ENCODE measurements around the gene SOCS3.

Gene SOCS3

GRCh38 chr17:78368854-78369495 lies 9.1 kb upstream of the SOCS3 start:
- in situ Hi-C loops (cut with HindIII; ENCODE audit: low sequenced_read_pairs) = no loop called here

- in situ Hi-C loops (cut with HindIII; ENCODE audit: low sequenced_read_pairs) = no loop called here
Observed at GRCh38 chr17:78368348-78368747, 8.5 kb upstream of the SOCS3 start.

GRCh38 chr17:78367193-78367592 lies 7.3 kb upstream of the SOCS3 start:
- in situ Hi-C loops (cut with HindIII; ENCODE audit: low sequenced_read_pairs) = no loop called here

GRCh38 chr17:78366109-78366848 lies 6.4 kb upstream of the SOCS3 start:
- in situ Hi-C loops (cut with HindIII; ENCODE audit: low sequenced_read_pairs) = no loop called here

GRCh38 chr17:78365561-78366108 lies 5.8 kb upstream of the SOCS3 start:
- in situ Hi-C loops (cut with HindIII; ENCODE audit: low sequenced_read_pairs) = no loop called here

- in situ Hi-C loops (cut with HindIII; ENCODE audit: low sequenced_read_pairs) = loop anchor here (5.0 kb wide), 1 partner anchor 53 kb away; no protein-coding TSS in a partner anchor
Observed at GRCh38 chr17:78364436-78365281, 4.8 kb upstream of the SOCS3 start.

GRCh38 chr17:78362671-78363070 lies 2.8 kb upstream of the SOCS3 start:
- in situ Hi-C loops (cut with HindIII; ENCODE audit: low sequenced_read_pairs) = loop anchor here (5.0 kb wide), 1 partner anchor 55 kb away; no protein-coding TSS in a partner anchor

- in situ Hi-C loops (cut with HindIII; ENCODE audit: low sequenced_read_pairs) = loop anchor here (5.0 kb wide), 1 partner anchor 55 kb away; no protein-coding TSS in a partner anchor
Observed at GRCh38 chr17:78362232-78362631, 2.4 kb upstream of the SOCS3 start.

- in situ Hi-C loops (cut with HindIII; ENCODE audit: low sequenced_read_pairs) = loop anchor here (5.0 kb wide), 1 partner anchor 56 kb away; no protein-coding TSS in a partner anchor
Observed at GRCh38 chr17:78361225-78361701, 1.4 kb upstream of the SOCS3 start.

GRCh38 chr17:78360371-78361224 lies 721 bp upstream of the SOCS3 start:
- in situ Hi-C loops (cut with HindIII; ENCODE audit: low sequenced_read_pairs) = loop anchor here (5.0 kb wide), 1 partner anchor 57 kb away; no protein-coding TSS in a partner anchor

- in situ Hi-C loops (cut with HindIII; ENCODE audit: low sequenced_read_pairs) = no loop called here
Observed at GRCh38 chr17:78359321-78359996, 418 bp downstream of the SOCS3 start.

- in situ Hi-C loops (cut with HindIII; ENCODE audit: low sequenced_read_pairs) = no loop called here
Observed at GRCh38 chr17:78358538-78359320, 1.1 kb downstream of the SOCS3 start.

GRCh38 chr17:78357672-78358537 lies 2.0 kb downstream of the SOCS3 start:
- in situ Hi-C loops (cut with HindIII; ENCODE audit: low sequenced_read_pairs) = no loop called here

GRCh38 chr17:78357177-78357586 lies 2.7 kb downstream of the SOCS3 start:
- in situ Hi-C loops (cut with HindIII; ENCODE audit: low sequenced_read_pairs) = no loop called here

- in situ Hi-C loops (cut with HindIII; ENCODE audit: low sequenced_read_pairs) = no loop called here
Observed at GRCh38 chr17:78356101-78356713, 3.7 kb downstream of the SOCS3 start.

GRCh38 chr17:78355701-78356100 lies 4.2 kb downstream of the SOCS3 start:
- in situ Hi-C loops (cut with HindIII; ENCODE audit: low sequenced_read_pairs) = no loop called here

- in situ Hi-C loops (cut with HindIII; ENCODE audit: low sequenced_read_pairs) = no loop called here
Observed at GRCh38 chr17:78355045-78355641, 4.7 kb downstream of the SOCS3 start.
